HG02623 (cell line): ENCODE data around the gene WNT8A.
"Not testable (repeated sequence)": the region's sequence is repeated elsewhere in the genome, so short reads cannot be mapped to it uniquely, and the experiment has no call there.

Experiments
- ATAC-seq: cut with Tn5 transposase; IDR thresholded peaks from one replicate; pipeline ENCODE4 v1.9.1; 2021; ENCODE audit warnings: moderate library complexity; ENCODE audit not compliant: unreplicated experiment

Gene WNT8A

GRCh38 chr5:138083702-138084101 is at the start of gene WNT8A:
Gene WNT8A, plus strand, starts transcription at chr5:138084033. Its CDS starts 95 bp downstream, at chr5:138084128.
- ATAC-seq, result no peak

- ATAC-seq, result peak; percentile 24
These were observed 48.0 kb upstream of the WNT8A start for GRCh38 chr5:138035605-138036537.

GRCh38 chr5:138037271-138037670 is 46.6 kb upstream of the WNT8A start:
- no peak for ATAC-seq

- no peak for ATAC-seq
These were observed 45.8 kb upstream of the WNT8A start for GRCh38 chr5:138037907-138038633.

- no peak for ATAC-seq
These were observed 45.0 kb upstream of the WNT8A start for GRCh38 chr5:138038826-138039225.

GRCh38 chr5:138045283-138045682 is 38.5 kb upstream of the WNT8A start:
- ATAC-seq, result not testable (repeated sequence)

GRCh38 chr5:138051441-138052296 is 32.2 kb upstream of the WNT8A start:
- ATAC-seq, result no peak

- ATAC-seq, result not testable (repeated sequence)
These were observed 31.1 kb upstream of the WNT8A start for GRCh38 chr5:138052718-138053117.

GRCh38 chr5:138053554-138053953 is 30.3 kb upstream of the WNT8A start:
- ATAC-seq, result no peak

- ATAC-seq, result no peak
These were observed 29.6 kb upstream of the WNT8A start for GRCh38 chr5:138054206-138054605.

GRCh38 chr5:138054847-138055558 is 28.8 kb upstream of the WNT8A start:
- no peak for ATAC-seq

- no peak for ATAC-seq
These were observed 19.3 kb upstream of the WNT8A start for GRCh38 chr5:138064526-138064925.

GRCh38 chr5:138065102-138065501 is 18.7 kb upstream of the WNT8A start:
- ATAC-seq, result no peak

- no peak for ATAC-seq
These were observed 15.9 kb upstream of the WNT8A start for GRCh38 chr5:138067945-138068344.

GRCh38 chr5:138068742-138069600 is 14.9 kb upstream of the WNT8A start:
- ATAC-seq, result no peak

- not testable (repeated sequence) for ATAC-seq
These were observed 13.8 kb upstream of the WNT8A start for GRCh38 chr5:138070026-138070425.

- ATAC-seq, result no peak
These were observed 6.7 kb upstream of the WNT8A start for GRCh38 chr5:138077064-138077696.

- ATAC-seq, result no peak
These were observed 5.7 kb upstream of the WNT8A start for GRCh38 chr5:138078006-138078643.
